Thoracic aorta (tissue), 2 donors: Measurements from ENCODE around the gene ZNF664. TPM values are rescaled to one million over a fixed set of nuclear protein-coding genes. Genes with fewer than 3 reads are reported as not detected.

Experiments
- ATAC-seq: fragments of 150-250 bp; one replicate; pipeline ENCODE4 v1.8.0; 2017; ENCODE audit warnings: low read depth; ENCODE audit not compliant: insufficient number of reproducible peaks, low FRiP score
- DNase-seq: peaks from one replicate; pipeline ENCODE4 v3.0.0-alpha.2; 2020; ENCODE audit warnings: low spot score
- H3K27ac ChIP-seq, 2 donors: fragments of 200-600 bp; sonication (generic); 1 replicate in 1 of 2; 2 replicates in 1 of 2; pipeline ENCODE4 v1.5.1; 2016; ENCODE audit warnings: mild to moderate bottlenecking in 2 of 2, moderate library complexity in 2 of 2
- H3K27me3 ChIP-seq: fragments of 200-600 bp; sonication (generic); replicated peaks from 2 replicates; pipeline ENCODE4 v1.6.0; 2016; ENCODE audit warnings: mild to moderate bottlenecking; ENCODE audit not compliant: insufficient read depth
- H3K36me3 ChIP-seq: fragments of 200-600 bp; sonication (generic); one replicate; pipeline ENCODE4 v1.5.1; 2016
- H3K4me1 ChIP-seq, 2 donors: fragments of 200-600 bp; sonication (generic); 1 replicate in 1 of 2; 2 replicates in 1 of 2; pipeline versions ENCODE4 v1.5.1 to v1.6.0; 2016; ENCODE audit warnings: low read depth in 2 of 2, mild to moderate bottlenecking in 1 of 2; ENCODE audit not compliant: control insufficient read depth in 1 of 2
- H3K4me3 ChIP-seq: fragments of 200-600 bp; sonication (generic); 2 replicates; pipeline ENCODE4 v1.5.1; 2016; ENCODE audit warnings: mild to moderate bottlenecking
- H3K9me3 ChIP-seq: fragments of 200-600 bp; sonication (generic); 2 replicates; pipeline ENCODE4 v1.5.1; 2016
- total RNA-seq, 2 donors: library from RNA; depleted of rRNA; stranded (reverse); fragments of >200 nt; gene quantifications; one replicate each; pipeline versions ENCODE4 v1.1.0 to v1.2.3, GENCODE V29; 2016
- TF ChIP-seq, protein P1 (sequence below): fragments of 200-600 bp; sonication (generic); IDR thresholded peaks from one replicate; pipeline ENCODE4 v1.5.1; 2019; ENCODE audit warnings: antibody characterized with exemption

ZNF664 gene
- total RNA-seq, 2 donors from 2014 or later, result 46.4 to 48.2 TPM

DNA sequence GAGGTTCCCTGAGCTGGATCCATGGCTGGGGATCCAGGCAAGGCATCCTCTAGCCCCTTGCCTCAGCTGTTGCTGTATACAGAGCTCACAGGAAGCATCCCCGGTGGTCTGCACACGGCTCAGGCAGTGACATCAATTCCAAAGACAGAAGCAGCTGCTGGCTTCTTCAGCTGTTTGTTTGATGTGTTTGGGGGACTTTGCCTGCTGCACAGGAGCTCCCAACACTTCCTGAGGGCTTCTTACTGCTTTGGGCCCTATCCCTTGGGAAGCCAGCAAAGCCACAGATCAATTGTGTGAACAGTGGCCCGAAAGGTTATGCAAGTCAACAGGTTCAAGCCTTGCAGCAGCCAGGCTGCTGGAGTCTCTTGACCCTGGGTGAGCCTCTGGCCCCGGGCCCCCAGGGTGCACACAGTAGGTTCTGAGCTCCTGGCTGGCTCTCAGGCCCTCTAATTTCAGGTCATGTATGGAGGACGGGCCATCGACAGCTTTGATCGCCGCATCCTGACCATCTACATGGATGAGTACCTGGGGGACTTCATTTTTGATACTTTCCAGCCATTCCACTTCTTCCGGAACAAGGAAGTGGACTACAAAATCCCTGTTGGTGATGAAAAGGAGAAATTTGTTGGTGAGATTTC is 43.0 kb upstream of the ZNF664 start:
- Histone ChIP-seq H3K36me3 (no peaks in the 10 kb centered on the region), H3K27ac (no peak overlapping the region), H3K27me3 (no peaks in the 10 kb centered on the region), H3K9me3 (no peaks in the 10 kb centered on the region), H3K4me1 (no peaks in the 10 kb centered on the region), H3K4me3 (no peak overlapping the region)
- ATAC-seq (no peak), DNase-seq (no peak)
- TF ChIP-seq, protein P1, sequence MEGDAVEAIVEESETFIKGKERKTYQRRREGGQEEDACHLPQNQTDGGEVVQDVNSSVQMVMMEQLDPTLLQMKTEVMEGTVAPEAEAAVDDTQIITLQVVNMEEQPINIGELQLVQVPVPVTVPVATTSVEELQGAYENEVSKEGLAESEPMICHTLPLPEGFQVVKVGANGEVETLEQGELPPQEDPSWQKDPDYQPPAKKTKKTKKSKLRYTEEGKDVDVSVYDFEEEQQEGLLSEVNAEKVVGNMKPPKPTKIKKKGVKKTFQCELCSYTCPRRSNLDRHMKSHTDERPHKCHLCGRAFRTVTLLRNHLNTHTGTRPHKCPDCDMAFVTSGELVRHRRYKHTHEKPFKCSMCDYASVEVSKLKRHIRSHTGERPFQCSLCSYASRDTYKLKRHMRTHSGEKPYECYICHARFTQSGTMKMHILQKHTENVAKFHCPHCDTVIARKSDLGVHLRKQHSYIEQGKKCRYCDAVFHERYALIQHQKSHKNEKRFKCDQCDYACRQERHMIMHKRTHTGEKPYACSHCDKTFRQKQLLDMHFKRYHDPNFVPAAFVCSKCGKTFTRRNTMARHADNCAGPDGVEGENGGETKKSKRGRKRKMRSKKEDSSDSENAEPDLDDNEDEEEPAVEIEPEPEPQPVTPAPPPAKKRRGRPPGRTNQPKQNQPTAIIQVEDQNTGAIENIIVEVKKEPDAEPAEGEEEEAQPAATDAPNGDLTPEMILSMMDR, result no peak

DNA sequence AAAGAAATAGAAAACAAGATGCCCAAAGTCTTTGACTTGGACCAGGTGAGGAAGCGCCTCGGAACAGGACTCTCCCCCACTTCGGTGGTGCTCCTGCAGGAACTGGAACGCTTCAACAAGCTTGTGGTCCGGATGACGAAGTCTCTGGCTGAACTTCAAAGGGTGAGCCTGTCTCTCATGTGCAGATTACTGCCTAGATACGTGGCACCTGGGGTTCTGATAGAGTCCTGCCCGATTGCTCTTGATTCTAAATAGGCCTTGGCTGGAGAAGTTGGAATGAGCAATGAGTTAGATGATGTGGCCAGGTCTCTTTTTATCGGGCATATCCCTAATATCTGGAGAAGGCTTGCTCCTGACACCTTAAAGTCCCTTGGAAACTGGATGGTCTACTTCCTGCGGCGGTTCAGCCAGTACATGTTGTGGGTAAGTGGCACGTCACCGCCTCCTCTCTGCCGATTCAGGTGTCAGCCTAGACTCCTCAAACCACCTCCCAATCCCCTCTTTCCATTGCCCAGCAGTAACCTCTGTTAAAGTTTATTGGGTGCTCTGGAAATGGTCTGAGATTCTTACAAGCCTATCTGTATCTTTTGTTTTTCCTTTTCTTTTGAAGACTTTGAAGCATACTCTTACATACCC is 41.2 kb upstream of the ZNF664 start:
- DNase-seq (no peak), ATAC-seq (no peak)
- Histone ChIP-seq H3K4me3 (no peak overlapping the region), H3K4me1 (no peaks in the 10 kb centered on the region), H3K9me3 (no peaks in the 10 kb centered on the region), H3K27me3 (no peaks in the 10 kb centered on the region), H3K27ac (no peak overlapping the region), H3K36me3 (peaks cover 11% of the 10 kb centered on the region)
- TF ChIP-seq, protein P1, result no peak

DNA sequence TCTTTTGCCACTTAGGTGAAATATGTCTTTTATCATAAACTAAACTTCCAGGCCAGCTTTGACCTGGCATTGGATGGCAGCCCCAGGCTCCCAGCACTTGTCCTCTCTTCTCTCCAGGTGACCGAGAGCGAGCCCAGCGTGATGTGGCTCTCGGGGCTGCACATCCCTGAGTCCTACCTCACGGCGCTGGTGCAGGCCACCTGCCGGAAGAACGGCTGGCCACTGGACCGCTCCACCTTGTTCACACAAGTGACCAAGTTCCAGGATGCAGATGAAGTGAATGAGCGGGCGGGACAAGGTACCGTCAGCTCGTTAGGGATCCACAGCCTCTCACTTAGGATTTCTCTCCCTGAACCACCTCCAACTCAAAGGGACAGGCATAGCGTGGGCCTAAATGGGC is 39.8 kb upstream of the ZNF664 start:
- no peak for ATAC-seq
- TF ChIP-seq, protein P1, result no peak
- Histone ChIP-seq H3K27me3 (no peaks in the 10 kb centered on the region), H3K36me3 (peaks cover 23% of the 10 kb centered on the region), H3K4me3 (no peak overlapping the region), H3K4me1 (no peaks in the 10 kb centered on the region), H3K27ac (no peak overlapping the region), H3K9me3 (no peaks in the 10 kb centered on the region)
- DNase-seq, result no peak

DNA sequence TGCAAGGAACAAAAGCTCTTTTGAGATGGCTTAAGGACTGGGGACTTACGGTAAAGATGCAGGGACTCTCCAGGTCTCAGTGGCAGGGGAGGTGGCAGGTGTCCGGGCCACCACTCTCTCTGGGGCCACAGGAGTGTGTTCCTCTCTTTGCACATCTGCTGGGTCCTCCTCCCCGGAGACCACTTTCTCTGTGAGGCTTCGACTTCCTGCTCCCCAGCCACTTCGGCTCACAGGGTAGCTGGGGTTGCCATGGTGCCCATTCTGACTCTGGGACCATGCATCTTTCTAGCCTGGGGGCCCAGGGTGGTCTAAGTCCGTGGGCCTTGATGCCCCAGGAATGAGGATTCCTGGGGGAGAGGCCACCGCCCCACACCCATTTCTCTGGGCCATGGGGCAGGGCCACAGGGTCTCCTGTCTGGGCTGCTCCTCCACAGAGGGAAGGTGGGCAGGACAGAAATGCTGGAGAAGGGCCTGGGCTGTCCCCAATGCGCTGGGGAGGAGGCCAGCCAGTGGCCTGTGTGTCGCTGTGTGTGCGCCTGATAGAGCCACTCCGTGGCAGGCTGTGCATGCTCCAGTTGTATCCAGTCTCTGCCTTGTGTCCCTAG is 38.9 kb upstream of the ZNF664 start:
- Histone ChIP-seq H3K4me3 (no peak overlapping the region), H3K9me3 (no peaks in the 10 kb centered on the region), H3K4me1 (no peaks in the 10 kb centered on the region), H3K36me3 (peaks cover 25% of the 10 kb centered on the region), H3K27me3 (no peaks in the 10 kb centered on the region), H3K27ac (no peak overlapping the region)
- TF ChIP-seq, protein P1, result no peak
- DNase-seq, result no peak
- ATAC-seq, result no peak

DNA sequence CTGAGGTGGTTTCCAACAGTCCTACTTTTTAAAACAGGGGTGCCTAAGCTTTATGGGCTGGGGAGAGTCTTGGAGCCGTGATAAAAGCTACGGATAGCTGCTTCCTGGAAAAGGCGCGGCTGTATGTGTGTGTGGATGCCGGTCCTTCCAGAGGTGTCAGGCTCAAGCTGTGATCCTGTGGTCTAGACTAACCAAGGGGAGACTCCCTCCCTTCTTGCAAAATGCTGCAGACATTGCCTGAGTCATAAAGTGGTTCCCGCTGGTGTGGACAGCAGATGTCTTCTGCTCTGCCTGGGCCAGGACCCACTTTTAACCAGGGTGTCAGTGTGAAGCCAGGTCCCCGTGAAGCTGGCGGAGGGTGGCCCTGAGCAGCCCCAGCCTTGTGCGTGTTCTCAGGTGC is 38.2 kb upstream of the ZNF664 start:
- ATAC-seq (no peak), DNase-seq (no peak)
- no peaks in the 10 kb centered on the region for H3K4me1 ChIP-seq
- no peaks in the 10 kb centered on the region for H3K27me3 ChIP-seq
- H3K27ac ChIP-seq, result no peak overlapping the region
- TF ChIP-seq, protein P1, result no peak
- no peaks in the 10 kb centered on the region for H3K9me3 ChIP-seq
- no peak overlapping the region for H3K4me3 ChIP-seq
- H3K36me3 ChIP-seq, result peaks cover 31% of the 10 kb centered on the region
